Neural crest cell (in vitro differentiated cells): ENCODE measurements around the gene VIPR2. TPM values are rescaled to one million over a fixed set of nuclear protein-coding genes. Genes with fewer than 3 reads are reported as not detected.
"Not testable (repeated sequence)": the region's sequence is repeated elsewhere in the genome, so short reads cannot be mapped to it uniquely, and the experiment has no call there.

Experiments
- DNase-seq: peaks from one replicate; pipeline ENCODE4 v3.0.0; 2021; ENCODE audit warnings: low read depth, mixed read lengths, low spot score
- H3K27ac Mint-ChIP-seq: one replicate; pipeline ENCODE4 v1.8.0; 2021; ENCODE audit warnings: mild to moderate bottlenecking, mixed read lengths; ENCODE audit not compliant: unreplicated experiment
- H3K27me3 Mint-ChIP-seq: 2 replicates; pipeline ENCODE4 v1.8.0; 2021; ENCODE audit warnings: low read depth, mild to moderate bottlenecking, mixed read lengths
- H3K36me3 Mint-ChIP-seq: 2 replicates; pipeline ENCODE4 v1.8.0; 2021; ENCODE audit warnings: low read depth, mild to moderate bottlenecking, mixed read lengths
- H3K4me1 Mint-ChIP-seq: 2 replicates; pipeline ENCODE4 v1.8.0; 2021; ENCODE audit warnings: mixed read lengths
- H3K4me3 Mint-ChIP-seq: one replicate; pipeline ENCODE4 v1.8.0; 2021; ENCODE audit warnings: mild to moderate bottlenecking, mixed read lengths
- H3K9me3 Mint-ChIP-seq: 2 replicates; pipeline ENCODE4 v1.8.0; 2021; ENCODE audit warnings: mixed read lengths
- CTCF ChIP-seq: fragments of 200-600 bp; sonication (generic); conservative IDR thresholded peaks from 2 replicates; pipeline ENCODE4 v1.5.0; 2021; ENCODE audit warnings: antibody characterized with exemption, mild to moderate bottlenecking
- total RNA-seq: library from RNA; stranded (reverse); gene quantifications from 2 replicates; pipeline ENCODE4 v1.2.1, GENCODE V29; 2021

VIPR2 gene
- total RNA-seq, 1 donor from 2014 or later = 0.16 TPM

DNA sequence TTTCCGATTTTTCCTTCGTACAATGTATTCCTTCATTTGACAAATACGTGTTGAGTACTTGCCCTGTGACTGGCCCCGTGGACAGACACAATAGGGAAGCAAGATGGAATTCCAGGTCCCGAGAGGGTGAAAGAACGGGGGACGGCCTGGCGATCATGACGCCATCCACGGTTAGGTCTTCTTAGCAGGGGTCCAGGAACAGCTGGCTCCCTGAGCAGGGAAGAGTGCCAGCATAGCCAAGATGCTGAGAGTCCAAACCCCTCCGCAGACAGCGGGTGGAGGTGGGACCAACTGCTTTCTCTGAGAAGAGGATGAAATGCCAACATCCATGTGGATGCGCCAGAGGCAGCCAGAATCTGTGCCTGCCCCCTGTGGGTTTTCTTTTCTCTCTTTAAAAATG is 144.6 kb downstream of the VIPR2 start:
- no peak for TF ChIP-seq CTCF
- Mint-ChIP-seq H3K4me3 (no peak overlapping the region), H3K27ac (peak overlapping the region; percentile 12), H3K36me3 (no peaks in the 10 kb centered on the region), H3K9me3 (no peaks in the 10 kb centered on the region), H3K27me3 (peaks cover 18% of the 10 kb centered on the region), H3K4me1 (no peaks in the 10 kb centered on the region)
- no peak for DNase-seq

- no peaks in the 10 kb centered on the region for H3K36me3 Mint-ChIP-seq
- no peak overlapping the region for H3K27ac Mint-ChIP-seq
- no peak for TF ChIP-seq CTCF
- no peaks in the 10 kb centered on the region for H3K4me1 Mint-ChIP-seq
- H3K9me3 Mint-ChIP-seq = peaks cover 4% of the 10 kb centered on the region
- H3K4me3 Mint-ChIP-seq = no peak overlapping the region
- peaks cover 18% of the 10 kb centered on the region for H3K27me3 Mint-ChIP-seq
- no peak for DNase-seq
Measured at GRCh38 chr7:158999496-158999895, 145.2 kb downstream of the VIPR2 start.

GRCh38 chr7:158998261-158998660 is 146.4 kb downstream of the VIPR2 start:
- not testable (repeated sequence) for H3K4me3 Mint-ChIP-seq, H3K27ac Mint-ChIP-seq, H3K9me3 Mint-ChIP-seq, H3K4me1 Mint-ChIP-seq, DNase-seq, H3K36me3 Mint-ChIP-seq
- H3K27me3 Mint-ChIP-seq = peaks cover 18% of the 10 kb centered on the region

DNA sequence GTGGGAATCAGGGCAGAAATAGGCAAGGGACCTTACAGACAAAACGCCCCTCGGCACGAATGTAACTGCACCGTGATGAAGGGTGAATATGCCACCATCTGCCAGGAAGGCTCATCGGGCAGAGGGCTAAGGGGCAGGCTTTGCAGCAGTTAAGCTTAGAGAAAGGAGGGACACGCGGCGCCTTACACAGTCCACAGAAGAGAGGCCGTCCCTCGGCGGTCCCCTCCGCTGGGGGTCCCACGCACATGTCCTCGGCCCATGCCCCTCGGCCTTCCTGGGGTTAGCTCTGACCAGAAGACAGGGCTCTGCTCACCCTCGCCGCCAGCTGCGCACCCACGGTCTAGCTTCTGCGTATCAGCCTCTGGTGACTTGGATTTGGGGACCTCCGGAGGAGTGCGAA is 147.2 kb downstream of the VIPR2 start:
- no peak for DNase-seq
- Mint-ChIP-seq H3K9me3 (peaks cover 4% of the 10 kb centered on the region), H3K4me3 (no peak overlapping the region), H3K27ac (no peak overlapping the region), H3K36me3 (no peaks in the 10 kb centered on the region), H3K27me3 (peaks cover 18% of the 10 kb centered on the region), H3K4me1 (peaks cover 5% of the 10 kb centered on the region)
- no peak for TF ChIP-seq CTCF

GRCh38 chr7:158997110-158997453 is 147.6 kb downstream of the VIPR2 start:
- Mint-ChIP-seq H3K9me3 (peaks cover 4% of the 10 kb centered on the region), H3K4me1 (peaks cover 5% of the 10 kb centered on the region), H3K36me3 (no peaks in the 10 kb centered on the region), H3K27ac (no peak overlapping the region), H3K4me3 (no peak overlapping the region), H3K27me3 (peaks cover 18% of the 10 kb centered on the region)
- DNase-seq = no peak
- TF ChIP-seq CTCF = no peak

GRCh38 chr7:158996214-158997109 is 148.2 kb downstream of the VIPR2 start:
- Mint-ChIP-seq H3K27ac (no peak overlapping the region), H3K36me3 (no peaks in the 10 kb centered on the region), H3K27me3 (peaks cover 18% of the 10 kb centered on the region), H3K4me3 (no peak overlapping the region), H3K9me3 (peaks cover 4% of the 10 kb centered on the region), H3K4me1 (peaks cover 5% of the 10 kb centered on the region)
- DNase-seq = no peak
- TF ChIP-seq CTCF = no peak
